Measurements from ENCODE around the gene CAMK1D. TPM values are rescaled to one million over a fixed set of nuclear protein-coding genes. Genes with fewer than 3 reads are reported as not detected.

The CAMK1D gene
- total and polyA plus RNA-seq, 2 donors (not counting 3 experiments of a cell fraction or from before 2014, with no cell fraction given) = 0.37 to 4.2 TPM

- Histone ChIP-seq H3K4me3 (replicated peaks in 1 of 3; ENCODE audit: insufficient read depth in 1 of 3, low read depth in 1 of 3, low read length in 3 of 3) (no peak overlapping the region), H3K79me2 (ENCODE audit: control insufficient read depth, insufficient read depth, low read length) (no peaks in the 10 kb centered on the region), H3K9me3 (replicated peaks; ENCODE audit: control insufficient read depth, insufficient read depth, low read length) (no peaks in the 10 kb centered on the region), H3K9me1 (replicated peaks; ENCODE audit: control insufficient read depth, extremely low read depth, insufficient read depth, low read length) (no peaks in the 10 kb centered on the region), H3K4me1 (ENCODE audit: control insufficient read depth, extremely low read depth, insufficient read depth, low read length) (no peaks in the 10 kb centered on the region), H3K36me3 (ENCODE audit: control insufficient read depth in 2 of 2, extremely low read depth in 1 of 2, insufficient read depth in 2 of 2, low read length in 2 of 2) (no peaks in the 10 kb centered on the region), H2AFZ (ENCODE audit: low read depth, low read length) (no peak overlapping the region), H3K9ac (replicated peaks; ENCODE audit: extremely low read depth, insufficient read depth, low read length) (no peak overlapping the region), H3K27ac (ENCODE audit: insufficient read depth, low read depth, low read length) (no peak overlapping the region), H3K27me3 (ENCODE audit: control insufficient read depth in 2 of 2, insufficient read depth in 2 of 2, low read length in 2 of 2) (no peaks in the 10 kb centered on the region), H3K4me2 (ENCODE audit: insufficient read depth, low read length) (no peak overlapping the region), H4K20me1 (replicated peaks; ENCODE audit: control insufficient read depth, extremely low read depth, insufficient read depth, low read length) (no peaks in the 10 kb centered on the region)
- dilution Hi-C loops (cut with MboI; ENCODE audit: extremely low pct_ligation_motif_present, low sequenced_read_pairs) = no loop called here
- ChIA-PET CTCF (no interaction called here), POLR2A (no interaction called here)
- intact Hi-C loops (cut with micrococcal nuclease) = no loop called here
- no TSS peak for BruUV-seq (replicated peaks)
- DNase-seq (ENCODE audit: low read depth, low spot score) (no peak), FAIRE-seq (no peak)
- TF ChIP-seq FOS (IDR thresholded peaks at IDR 0.05; ENCODE audit: borderline replicate concordance, insufficient read depth, low read length) (no peak), EZH2 (IDR thresholded peaks at IDR 0.05; ENCODE audit: borderline replicate concordance, low read depth, low read length, severe bottlenecking) (no peak), CTCF (IDR thresholded peaks at IDR 0.05; ENCODE audit: extremely low read depth in 1 of 2, insufficient read depth in 1 of 2, low read depth in 1 of 2, low read length in 2 of 2) (no peak), POLR2A (IDR thresholded peaks at IDR 0.05; ENCODE audit: low read depth, low read length) (no peak), POLR2AphosphoS5 (IDR thresholded peaks at IDR 0.05; ENCODE audit: insufficient read depth, low read depth, low read length) (no peak), JUN (IDR thresholded peaks at IDR 0.05; ENCODE audit: borderline replicate concordance, insufficient read depth, insufficient read length, low read depth) (no peak), MYC (IDR thresholded peaks at IDR 0.05; ENCODE audit: low read depth, low read length) (no peak), GATA2 (IDR thresholded peaks at IDR 0.05; ENCODE audit: insufficient read depth, insufficient read length, low read depth, low read length) (no peak)
- TF ChIP-seq, protein P1, sequence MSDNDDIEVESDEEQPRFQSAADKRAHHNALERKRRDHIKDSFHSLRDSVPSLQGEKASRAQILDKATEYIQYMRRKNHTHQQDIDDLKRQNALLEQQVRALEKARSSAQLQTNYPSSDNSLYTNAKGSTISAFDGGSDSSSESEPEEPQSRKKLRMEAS (IDR thresholded peaks at IDR 0.05; ENCODE audit: insufficient read depth, insufficient read length) = no peak
Measured at GRCh38 chr10:12484941-12485805, 135.8 kb downstream of the CAMK1D start.

Measured in endothelial cell of umbilical vein (primary cell).